DND-41 (cell line): Measurements from ENCODE around the gene MAFG.
A peak's percentile ranks its signal among the peaks of the same experiment; 100 is the strongest.

Source experiments
- ATAC-seq: fragments of 200-7000 bp; cut with Tn5 transposase; 3 replicates; pipeline ENCODE4 v1.9.1; 2021; ENCODE audit warnings: low read depth; ENCODE audit not compliant: insufficient read depth
- DNase-seq: peaks from one replicate; pipeline ENCODE4 v3.0.0-alpha.2; 2020
- H2AFZ ChIP-seq: 2 replicates; pipeline ENCODE4 v1.6.0; 2012; ENCODE audit warnings: low read depth, low read length
- H3K27ac ChIP-seq: 2 replicates; pipeline ENCODE4 v1.5.1; 2012; ENCODE audit warnings: low read length, inconsistent platforms
- H3K27me3 ChIP-seq: fragments of 200-600 bp; sonication (generic); 2 replicates; pipeline ENCODE4 v1.6.0; 2012; ENCODE audit warnings: low read length, mild to moderate bottlenecking, inconsistent platforms; ENCODE audit not compliant: insufficient read depth, poor library complexity
- H3K36me3 ChIP-seq: 2 replicates; pipeline ENCODE4 v1.5.1; 2012; ENCODE audit warnings: low read length, inconsistent platforms; ENCODE audit not compliant: insufficient read depth
- H3K4me1 ChIP-seq: 2 replicates; pipeline ENCODE4 v1.5.1; 2012; ENCODE audit warnings: mild to moderate bottlenecking, low read length; ENCODE audit not compliant: insufficient read depth
- H3K4me2 ChIP-seq: 2 replicates; pipeline ENCODE4 v1.6.0; 2012; ENCODE audit warnings: mild to moderate bottlenecking, moderate library complexity, low read length, inconsistent platforms; ENCODE audit not compliant: insufficient read depth
- H3K4me3 ChIP-seq, 2 experiments: fragments of 200-600 bp in 1 of 2; shearing (Covaris generic) in 1 of 2; 2 replicates each; pipeline ENCODE4 v1.5.1; 2012 to 2016; ENCODE audit warnings: inconsistent platforms in 2 of 2, low read length in 2 of 2, mild to moderate bottlenecking in 2 of 2, low read depth in 1 of 2, moderate library complexity in 1 of 2
- H3K79me2 ChIP-seq: 2 replicates; pipeline ENCODE4 v1.6.0; 2012; ENCODE audit warnings: low read length, inconsistent platforms; ENCODE audit not compliant: insufficient read depth
- H3K9ac ChIP-seq: 2 replicates; pipeline ENCODE4 v1.6.0; 2012; ENCODE audit warnings: low read depth, mild to moderate bottlenecking, inconsistent platforms, low read length, moderate library complexity
- H3K9me3 ChIP-seq: 2 replicates; pipeline ENCODE4 v1.5.1; 2012; ENCODE audit warnings: low read length, moderate library complexity, mild to moderate bottlenecking, inconsistent platforms; ENCODE audit not compliant: insufficient read depth, severe bottlenecking
- H4K20me1 ChIP-seq: 2 replicates; pipeline ENCODE4 v1.6.0; 2012; ENCODE audit warnings: low read length; ENCODE audit not compliant: insufficient read depth
- CTCF ChIP-seq: IDR thresholded peaks from 2 replicates; pipeline ENCODE4 v1.5.1; 2012; ENCODE audit warnings: borderline replicate concordance, low read length, moderate library complexity, mild to moderate bottlenecking; ENCODE audit not compliant: poor library complexity, severe bottlenecking; ENCODE audit errors: extremely low read depth
- EZH2 ChIP-seq: IDR thresholded peaks from 3 replicates; pipeline ENCODE4 v1.6.1; 2012; ENCODE audit warnings: borderline replicate concordance, low read depth, mild to moderate bottlenecking, moderate library complexity, low read length, inconsistent platforms; ENCODE audit not compliant: severe bottlenecking

Gene MAFG

GRCh38 chr17:81885869-81886548 lies 41.5 kb downstream of the MAFG start:
- Histone ChIP-seq H3K4me1 (peaks cover 35% of the 10 kb centered on the region), H2AFZ (no peak overlapping the region), H3K36me3 (peaks cover 87% of the 10 kb centered on the region), H3K27me3 (no peaks in the 10 kb centered on the region), H3K27ac (no peak overlapping the region), H3K4me3 (no peak overlapping the region), H3K4me2 (no peak overlapping the region; the same call in 1 of the 2 replicates), H3K9ac (no peak overlapping the region), H3K79me2 (peaks cover 74% of the 10 kb centered on the region), H4K20me1 (peaks cover 67% of the 10 kb centered on the region), H3K9me3 (no peaks in the 10 kb centered on the region)
- DNase-seq = no peak
- ATAC-seq = peak; percentile 14; the same call in 1 of the 3 replicates
- TF ChIP-seq CTCF (no peak), EZH2 (no peak)

- H3K36me3 ChIP-seq = peaks cover 87% of the 10 kb centered on the region
- H3K79me2 ChIP-seq = peaks cover 69% of the 10 kb centered on the region
- H3K4me3 ChIP-seq = no peak overlapping the region
- no peak for DNase-seq
- H3K4me2 ChIP-seq = no peak overlapping the region; the same call in 1 of the 2 replicates
- H3K9ac ChIP-seq = no peak overlapping the region
- H3K27me3 ChIP-seq = no peaks in the 10 kb centered on the region
- H4K20me1 ChIP-seq = peaks cover 62% of the 10 kb centered on the region
- H3K4me1 ChIP-seq = peaks cover 34% of the 10 kb centered on the region
- no peak for TF ChIP-seq CTCF
- no peak for TF ChIP-seq EZH2
- H3K9me3 ChIP-seq = no peaks in the 10 kb centered on the region
- no peak overlapping the region for H3K27ac ChIP-seq
- H2AFZ ChIP-seq = no peak overlapping the region
- 0 out of 3 replicates have a peak, but pooled peaks have one; percentile 17 for ATAC-seq
These were observed 42.1 kb downstream of the MAFG start for GRCh38 chr17:81885454-81885853.

GRCh38 chr17:81884968-81885367 lies 42.6 kb downstream of the MAFG start:
- H3K9me3 ChIP-seq = no peaks in the 10 kb centered on the region
- H3K36me3 ChIP-seq = peaks cover 87% of the 10 kb centered on the region

More at GRCh38 chr17:81884968-81885367, 42.6 kb downstream of the MAFG start:
- H3K27me3 ChIP-seq = no peaks in the 10 kb centered on the region
- peaks cover 65% of the 10 kb centered on the region for H3K79me2 ChIP-seq
- H3K9ac ChIP-seq = no peak overlapping the region
- TF ChIP-seq CTCF = no peak
- no peak for TF ChIP-seq EZH2
- peaks cover 57% of the 10 kb centered on the region for H4K20me1 ChIP-seq
- ATAC-seq = peak; percentile 21; the same call in 1 of the 3 replicates
- no peak overlapping the region for H3K27ac ChIP-seq
- H3K4me3 ChIP-seq = no peak overlapping the region
- no peak overlapping the region for H3K4me2 ChIP-seq
- DNase-seq = no peak
- no peak overlapping the region for H2AFZ ChIP-seq
- peaks cover 29% of the 10 kb centered on the region for H3K4me1 ChIP-seq
